Pulmonary artery endothelial cell (primary cell): ENCODE measurements around the gene SLC19A2. TPM values are rescaled to one million over a fixed set of nuclear protein-coding genes. Genes with fewer than 3 reads are reported as not detected.

Source experiments
- DNase-seq: peaks from one replicate; pipeline ENCODE4 v3.0.0-alpha.2; 2011; ENCODE audit warnings: low read depth, low spot score
- total RNA-seq: library from RNA; depleted of rRNA; stranded (reverse); fragments of >200 nt; gene quantifications from 2 replicates; pipeline ENCODE4 v1.2.3, GENCODE V29; 2014

Gene SLC19A2
- total RNA-seq, 1 donor from 2014 or later, result 8.8 TPM

DNA sequence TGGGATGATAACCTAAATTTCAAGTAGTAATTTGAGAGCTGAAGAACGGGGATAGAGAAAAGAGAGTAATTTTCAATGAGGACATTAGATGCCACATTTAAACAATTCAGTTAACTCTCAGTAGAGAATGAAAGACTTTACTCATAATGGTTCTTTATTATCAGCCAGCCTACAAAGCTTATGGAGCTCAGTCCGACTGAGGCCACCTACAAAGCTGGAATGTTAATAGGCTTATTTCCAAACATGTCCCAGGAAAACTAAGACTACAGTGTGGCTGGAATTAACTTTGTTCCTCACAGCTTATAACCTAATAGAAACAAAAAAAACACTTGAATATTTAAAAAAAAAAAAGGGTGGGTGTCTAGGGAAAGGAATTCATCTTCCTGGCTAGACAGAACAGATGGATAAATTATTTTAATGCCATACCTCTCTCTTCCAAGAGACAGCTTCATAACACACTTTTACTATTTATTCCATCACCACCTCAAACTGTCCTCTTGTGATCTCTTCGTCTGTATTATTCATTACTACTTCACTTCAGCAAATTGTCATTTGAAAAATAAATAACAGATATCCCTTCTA, 9.8 kb downstream of the SLC19A2 start:
- DNase-seq, result no peak

DNA sequence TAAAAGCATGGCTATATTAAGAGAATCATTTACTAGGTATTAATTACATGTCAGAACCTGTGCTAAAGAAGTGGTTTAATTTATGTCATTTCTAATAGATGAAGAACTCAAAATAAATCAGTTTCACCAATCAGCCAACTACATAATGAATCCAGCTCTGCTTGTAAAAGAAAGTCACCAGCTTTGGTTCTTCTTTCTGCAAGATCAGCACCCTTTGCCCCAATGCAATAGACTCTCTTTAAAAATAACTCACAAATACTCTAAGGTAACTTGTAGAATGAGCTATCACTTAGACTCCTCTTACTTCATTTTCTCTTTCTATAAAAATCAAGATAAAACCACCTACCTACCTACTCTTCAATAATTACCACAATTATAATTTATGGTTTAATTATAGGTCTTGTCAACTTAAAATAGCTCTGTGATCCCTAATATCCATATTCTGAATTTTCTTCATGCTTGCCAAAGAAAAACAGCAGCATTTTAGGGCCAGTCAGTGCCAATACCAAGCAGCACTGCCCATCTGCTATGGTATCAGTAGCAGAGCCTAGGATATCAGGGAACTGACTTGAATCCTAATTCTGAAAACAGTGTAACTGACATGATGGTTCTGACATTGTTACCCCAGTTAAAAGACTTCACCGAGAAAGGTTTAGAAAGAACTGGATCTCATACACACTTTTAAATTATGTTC, 11.3 kb downstream of the SLC19A2 start:
- DNase-seq, result no peak

DNA sequence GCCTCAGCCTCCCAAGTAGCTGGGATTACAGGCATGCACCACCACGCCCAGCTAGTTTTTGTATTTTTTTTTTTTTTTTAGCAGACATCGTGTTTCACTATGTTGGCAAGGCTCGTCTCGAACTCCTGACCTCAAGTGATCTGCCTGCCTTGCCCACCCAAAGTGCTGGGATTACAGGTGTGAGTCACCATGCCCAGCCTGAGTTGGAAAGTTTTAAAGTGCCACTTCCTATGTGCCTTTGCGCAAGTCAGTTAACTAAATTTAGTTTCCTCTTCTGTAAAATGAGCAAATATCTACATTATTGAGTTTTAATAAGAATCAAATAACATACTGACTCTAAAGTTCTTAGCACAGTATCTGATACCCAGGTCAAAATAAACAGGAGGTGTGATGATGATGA, 12.4 kb downstream of the SLC19A2 start:
- no peak for DNase-seq

DNA sequence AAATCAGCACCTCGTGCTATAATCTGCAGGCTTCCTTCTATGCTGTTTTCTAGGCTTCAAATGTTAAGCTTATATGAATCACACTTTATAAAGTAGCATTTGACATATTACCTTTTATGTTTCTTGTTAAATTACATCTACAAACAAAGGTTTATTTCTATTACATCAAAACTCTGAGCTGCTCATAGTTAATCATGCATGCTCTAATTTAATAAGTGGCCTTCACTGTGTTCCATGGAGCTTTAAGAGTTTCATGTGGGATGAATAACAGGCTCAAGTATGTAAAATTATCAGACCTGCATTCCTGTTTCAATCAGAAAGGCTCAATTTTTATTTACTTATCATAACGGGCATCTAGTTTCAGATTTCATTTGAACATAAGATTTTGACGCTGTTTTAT, 13.0 kb downstream of the SLC19A2 start:
- no peak for DNase-seq

DNA sequence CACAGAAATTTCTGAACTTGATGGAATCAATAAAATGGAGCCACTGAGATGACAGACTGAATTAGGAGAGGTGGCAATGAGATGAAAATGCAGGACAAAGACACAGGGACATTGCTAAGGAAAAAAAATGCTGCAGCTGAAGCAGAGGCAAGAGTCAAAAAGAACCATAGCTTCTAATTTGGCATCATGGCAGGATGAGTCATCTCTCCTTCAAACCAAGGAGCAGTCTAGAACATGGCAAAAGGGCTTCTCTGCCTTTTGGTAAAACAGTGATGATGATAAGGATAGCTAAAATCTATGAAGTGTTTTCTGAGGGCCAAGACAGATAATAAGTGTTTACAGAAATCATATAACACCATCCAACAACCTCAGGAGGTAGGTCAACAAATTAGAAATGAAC, 16.8 kb downstream of the SLC19A2 start:
- no peak for DNase-seq

DNA sequence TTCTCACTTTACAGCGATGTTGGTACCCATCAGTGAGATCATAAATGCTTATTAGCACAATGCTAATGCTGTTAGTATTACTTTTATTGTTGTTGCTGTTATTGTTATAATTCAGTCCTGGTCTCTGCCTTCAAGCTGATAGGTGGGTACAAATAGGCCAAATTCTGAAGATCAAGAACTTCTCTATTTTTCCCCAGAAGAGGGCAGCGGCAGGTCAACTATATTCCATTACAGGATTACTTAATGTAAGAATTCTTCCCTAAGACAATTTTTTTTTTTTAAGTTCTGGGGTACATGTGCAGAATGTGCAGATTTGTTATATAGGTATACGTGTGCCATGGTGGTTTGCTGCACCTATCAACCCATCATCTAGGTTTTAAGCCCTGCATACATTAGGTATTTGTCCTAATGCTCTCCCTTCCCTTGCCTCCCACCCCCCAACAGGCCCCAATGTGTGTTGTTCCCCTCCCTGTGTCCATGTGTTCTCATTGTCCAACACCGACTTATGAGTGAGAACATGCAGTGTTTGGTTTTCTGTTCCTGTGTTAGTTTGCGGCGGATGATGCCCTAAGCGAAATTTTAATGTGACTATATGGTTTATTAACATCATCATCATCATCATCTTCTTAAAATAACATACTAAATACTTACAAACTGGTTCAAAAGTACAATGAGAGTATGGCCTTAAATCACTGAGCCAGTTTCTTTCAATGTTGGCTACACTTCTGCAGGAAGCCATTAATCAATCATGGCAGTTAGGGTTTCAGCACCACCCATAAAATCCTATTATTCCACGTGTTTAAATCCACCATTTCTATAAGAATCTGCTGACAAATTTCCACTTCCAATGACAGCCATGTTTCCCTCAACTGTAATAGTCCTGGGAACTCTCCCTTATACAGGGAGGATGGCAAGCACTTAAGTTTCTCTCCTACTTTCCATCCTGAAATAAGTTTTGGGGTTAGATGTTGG, 19.2 kb downstream of the SLC19A2 start:
- DNase-seq, result no peak

DNA sequence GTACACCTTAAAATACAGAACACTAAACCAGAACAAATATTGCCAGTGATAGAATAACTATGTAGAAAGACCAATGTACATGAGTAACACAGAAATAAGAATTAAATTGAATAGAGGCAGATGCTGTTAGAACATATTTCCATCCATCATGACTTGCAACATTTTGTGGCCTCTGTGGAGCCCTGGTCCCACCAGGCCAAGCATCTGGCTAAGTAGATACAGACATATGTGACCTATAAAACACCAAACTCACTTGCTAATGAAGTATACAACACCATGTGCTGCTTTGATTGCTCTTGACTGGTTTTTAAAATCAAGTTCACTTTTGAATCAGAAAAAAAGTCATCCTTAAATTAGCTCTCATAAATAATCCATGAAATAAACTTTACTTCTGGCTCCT, 20.5 kb downstream of the SLC19A2 start:
- no peak for DNase-seq

DNA sequence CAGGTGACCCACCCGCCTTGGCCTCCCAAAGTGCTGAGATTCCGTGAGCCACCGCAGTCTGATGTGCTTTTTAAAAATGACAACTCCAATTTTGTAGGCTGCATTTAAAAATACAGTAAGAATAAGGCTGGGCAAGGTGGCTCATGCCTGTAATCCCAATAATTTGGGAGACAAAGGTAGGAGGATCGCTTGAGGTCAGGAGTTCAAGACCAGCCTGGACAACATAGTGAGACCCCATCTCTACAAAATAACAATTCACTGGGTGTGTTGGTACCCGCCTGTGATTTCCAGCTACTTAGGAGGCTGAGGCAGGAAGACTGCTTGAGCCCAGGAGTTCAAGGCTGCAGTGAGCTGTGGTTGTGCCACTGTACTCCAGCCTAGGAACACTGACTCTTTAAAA, 23.4 kb downstream of the SLC19A2 start:
- DNase-seq, result no peak

DNA sequence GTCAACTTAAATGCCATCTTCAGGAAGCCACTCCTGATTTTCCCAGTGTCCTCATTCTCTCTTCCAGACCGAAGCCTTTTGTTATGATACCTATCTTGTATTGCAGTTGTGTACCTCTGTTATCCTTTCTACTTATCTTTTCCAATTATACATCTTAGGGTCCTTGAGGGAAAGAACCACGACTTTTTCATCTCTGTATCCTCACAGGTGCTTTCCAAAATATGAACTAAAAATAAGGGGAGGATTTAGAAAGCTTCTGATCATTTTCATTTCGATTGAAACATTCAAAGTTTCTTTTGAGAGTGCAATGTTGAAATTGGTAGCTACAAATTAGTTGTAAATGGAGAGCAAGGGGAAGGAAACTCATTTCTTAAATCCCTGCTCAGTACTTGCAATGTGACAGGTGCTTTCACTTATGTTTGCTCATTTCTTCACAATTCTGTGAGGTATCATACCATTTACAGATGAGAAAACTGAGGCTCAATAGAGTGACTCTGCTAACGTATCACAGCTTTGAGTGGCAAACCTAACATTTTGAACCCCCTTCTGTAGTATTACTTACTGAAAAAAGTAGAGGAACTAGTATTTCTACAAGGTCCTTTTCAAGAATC, 24.2 kb downstream of the SLC19A2 start:
- DNase-seq, result no peak

DNA sequence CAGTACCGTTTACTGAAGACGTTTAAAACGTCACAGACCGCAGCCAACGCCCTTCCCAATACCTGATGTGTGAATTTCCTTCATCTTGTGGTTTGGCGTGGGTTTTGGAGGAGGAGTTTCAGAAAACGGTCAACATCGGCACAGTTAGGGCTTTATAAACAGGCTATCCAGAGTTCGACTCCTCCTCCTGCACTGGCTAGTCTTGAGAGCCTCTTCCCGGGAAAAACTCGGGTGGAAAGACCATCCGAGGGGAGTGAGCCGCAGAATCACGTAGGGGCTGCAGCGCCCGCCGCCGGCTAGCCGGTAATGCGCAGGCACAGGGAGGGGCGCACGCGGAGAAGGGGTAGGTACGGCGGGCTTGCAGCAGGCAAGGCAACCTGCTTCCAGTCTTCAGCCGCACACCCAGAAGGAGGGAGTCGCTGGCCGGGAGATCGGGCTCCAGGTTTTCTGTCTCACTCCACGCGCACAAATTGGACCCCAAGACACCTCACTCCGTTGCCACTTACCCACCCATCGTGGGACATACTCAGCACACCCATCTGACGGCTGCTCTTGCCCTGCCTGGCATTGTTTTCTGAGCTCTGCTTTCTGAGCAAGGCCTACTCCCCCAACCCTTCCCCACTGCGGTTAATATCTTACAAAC, 25.4 kb downstream of the SLC19A2 start:
- DNase-seq, result no peak

DNA sequence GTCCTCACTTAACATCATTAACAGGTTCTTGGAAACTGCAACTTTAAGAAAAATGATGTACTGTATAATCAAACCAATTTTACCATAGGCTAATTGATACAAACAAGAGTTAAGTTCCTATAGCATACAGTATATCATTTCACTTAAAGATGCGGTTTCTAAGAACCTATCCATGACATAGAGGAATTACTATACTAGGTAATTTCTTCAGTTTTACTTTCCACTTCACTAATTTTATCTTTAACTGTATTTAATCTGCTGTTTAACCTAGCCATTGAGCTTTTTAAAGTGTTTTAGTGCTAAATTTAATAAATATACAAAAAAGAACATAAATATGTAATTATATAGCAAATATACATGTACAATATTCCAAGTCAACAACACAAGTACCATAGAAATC, 28.3 kb downstream of the SLC19A2 start:
- DNase-seq, result no peak

DNA sequence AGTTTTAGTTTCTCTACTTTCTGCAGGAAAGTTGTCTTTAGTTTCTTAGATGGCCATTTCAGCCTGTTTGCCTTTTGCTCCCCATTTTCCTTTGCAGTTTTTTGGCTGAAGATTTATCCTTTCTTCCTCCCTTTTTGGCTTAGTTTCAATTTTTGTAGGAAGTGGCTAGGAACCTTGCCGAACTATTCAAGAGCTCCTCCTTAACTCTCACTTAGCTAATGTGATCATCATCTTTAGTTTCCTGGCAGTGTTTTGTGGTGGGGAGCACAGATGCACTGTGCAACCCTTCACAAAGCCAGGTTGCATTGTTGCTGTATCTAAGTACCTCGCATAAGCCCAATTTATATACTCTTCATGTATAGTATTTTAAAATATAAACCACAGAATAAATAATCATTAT, 29.7 kb downstream of the SLC19A2 start:
- no peak for DNase-seq

DNA sequence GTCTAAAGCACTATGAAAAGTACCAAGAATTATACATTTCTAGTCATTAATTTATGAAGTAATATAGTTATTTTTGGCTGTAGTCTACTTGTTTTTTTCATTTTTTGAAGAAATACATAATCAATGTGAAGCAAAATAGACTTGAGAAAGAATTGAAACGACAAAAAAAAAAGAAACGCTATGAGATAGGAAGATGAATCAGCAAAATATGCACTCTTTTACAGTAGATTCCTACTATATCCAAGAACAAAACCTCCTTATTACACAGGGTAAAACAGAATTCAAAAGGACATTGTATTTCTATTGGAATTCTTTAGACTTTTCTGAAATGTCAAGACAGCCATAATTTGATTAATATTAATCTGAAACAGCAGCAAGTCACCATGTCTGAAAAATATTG, 32.8 kb downstream of the SLC19A2 start:
- no peak for DNase-seq

DNA sequence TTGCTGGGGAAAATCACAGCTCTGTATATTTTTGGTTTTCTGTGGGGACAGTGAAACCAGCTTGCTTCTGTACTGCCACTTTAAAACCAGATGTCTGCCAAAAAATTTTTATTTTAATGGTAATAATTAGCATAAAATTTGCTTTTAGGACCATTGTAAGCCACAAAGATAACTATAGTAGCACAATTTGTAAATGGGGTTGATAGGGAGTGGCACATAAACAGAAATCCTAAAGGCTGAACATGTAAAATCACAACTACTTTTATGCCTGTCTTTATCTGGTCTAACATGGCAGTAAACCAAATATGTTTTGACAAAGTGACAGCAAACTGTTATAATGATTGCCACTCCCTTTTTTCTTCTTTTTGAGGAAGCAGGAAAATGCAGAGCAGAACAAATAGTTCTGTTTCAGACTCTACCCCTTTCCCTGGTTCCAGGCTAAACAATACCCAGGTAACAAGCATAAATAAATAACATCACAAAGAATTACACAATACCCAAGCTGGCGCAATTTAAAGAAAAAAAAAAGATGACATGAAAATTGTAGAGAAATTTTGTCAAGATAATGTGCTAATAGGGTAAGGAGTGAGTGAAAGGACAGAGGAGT, 34.4 kb downstream of the SLC19A2 start:
- no peak for DNase-seq

DNA sequence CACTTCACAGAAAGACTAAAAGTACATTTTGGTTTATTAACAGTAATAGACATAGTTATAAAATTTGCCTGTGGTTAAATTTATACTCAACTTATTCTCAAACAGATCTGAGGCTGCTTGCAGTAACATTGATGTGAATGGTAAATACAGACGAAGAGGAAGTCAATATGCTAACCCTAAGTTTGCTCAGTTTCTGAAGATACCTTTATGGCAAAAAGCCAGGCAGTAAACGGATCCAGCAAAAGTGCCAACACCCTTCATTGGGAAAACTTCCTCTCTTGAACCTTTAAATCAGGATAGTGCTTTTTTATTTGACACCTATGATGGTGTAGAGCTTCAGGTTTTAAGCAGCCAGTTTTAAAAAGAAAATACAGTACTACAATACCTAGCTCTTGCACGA, 41.8 kb downstream of the SLC19A2 start:
- no peak for DNase-seq

DNA sequence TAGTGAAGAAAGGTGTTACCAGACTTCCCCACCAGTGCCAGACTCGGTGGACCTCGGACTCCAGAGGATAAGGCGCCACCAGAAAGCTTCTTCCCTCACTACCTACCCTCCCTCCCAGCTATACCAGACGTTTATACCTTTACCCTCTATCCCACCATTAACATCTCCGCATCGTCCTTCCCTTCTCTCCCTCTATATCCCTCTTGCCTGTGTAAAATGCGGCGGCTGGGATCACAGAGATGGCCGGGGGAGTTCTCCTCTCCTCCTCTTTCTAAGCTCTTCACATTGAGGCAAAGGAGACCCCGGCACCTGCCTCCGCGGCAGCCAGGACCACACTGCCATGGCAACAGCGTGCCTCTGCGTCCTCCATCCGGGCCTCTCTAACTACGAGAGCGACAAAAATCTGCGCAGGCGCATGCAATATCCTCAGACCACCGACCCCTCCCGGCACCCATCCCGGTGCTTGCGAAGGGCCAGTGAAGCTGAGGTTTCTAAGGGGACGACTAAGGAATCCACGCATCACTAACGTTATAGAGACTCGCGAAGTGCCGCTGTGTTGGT, 58.6 kb downstream of the SLC19A2 start, which contains the start of gene CCDC181:
Gene CCDC181 (minus strand): TSS at position 394 of the 561 bp plus-strand sequence. CDS start 2,547 bp downstream, outside the sequence.
- peak; percentile 7 for DNase-seq

DNA sequence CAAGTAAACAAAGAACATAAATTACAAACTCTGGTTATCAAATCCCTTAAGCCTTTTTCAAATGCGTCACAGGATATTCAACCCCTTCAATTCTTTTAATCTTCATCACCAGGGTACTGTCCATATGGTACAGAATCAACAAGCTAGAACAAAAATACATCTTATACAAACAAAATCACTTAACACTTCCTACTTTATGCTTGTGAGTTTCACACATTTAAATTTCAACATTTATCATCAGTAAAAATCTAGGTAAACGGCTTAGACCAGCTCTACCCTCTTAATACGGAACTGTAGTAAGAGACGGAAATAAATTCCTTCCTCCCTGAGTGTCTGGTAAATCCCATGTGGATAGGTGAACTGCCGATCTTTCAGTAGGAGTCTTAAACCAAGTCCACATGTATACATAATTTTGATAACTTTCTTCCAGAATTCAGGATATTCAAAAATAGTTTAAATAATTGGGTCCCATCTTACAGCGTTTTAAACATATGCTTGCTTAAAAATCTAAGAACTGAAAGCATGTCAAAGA, 59.5 kb downstream of the SLC19A2 start:
- no peak for DNase-seq

DNA sequence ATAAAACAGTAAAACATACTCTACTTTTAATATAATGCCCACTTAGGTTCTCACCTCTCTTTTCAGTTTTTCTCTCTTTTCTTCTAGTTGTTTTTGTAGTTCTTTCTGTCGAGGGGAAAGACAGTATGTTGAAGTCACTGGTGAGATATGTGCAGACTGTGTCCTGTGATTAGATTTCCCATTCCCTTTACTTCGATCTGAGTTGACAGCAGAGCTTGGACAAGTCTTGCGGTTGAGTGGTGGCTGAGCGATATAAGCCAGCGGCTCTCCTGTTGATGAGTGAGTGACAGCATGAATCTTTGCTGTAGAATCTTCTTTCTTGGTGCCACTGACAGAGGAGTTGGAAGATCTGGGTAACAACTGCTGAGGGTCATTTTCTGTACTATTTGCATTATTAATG, 64.4 kb downstream of the SLC19A2 start:
- no peak for DNase-seq

DNA sequence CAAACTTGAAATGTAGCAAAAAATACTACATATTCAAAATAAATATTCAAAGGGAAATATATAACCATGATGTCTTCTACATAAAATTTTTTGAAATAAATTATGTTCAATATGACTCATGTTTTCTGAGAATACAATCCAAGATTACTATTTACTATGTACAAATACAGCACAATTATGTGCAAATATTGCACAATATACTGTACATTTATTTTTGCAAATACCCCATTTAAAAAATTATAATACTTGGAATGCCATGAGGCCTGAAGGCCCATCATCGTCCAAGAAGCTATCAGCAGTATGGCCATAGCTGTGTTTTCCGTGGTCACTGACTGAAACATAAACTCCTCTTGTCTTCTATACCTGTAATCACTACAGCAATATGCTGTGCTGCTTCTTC, 70.8 kb downstream of the SLC19A2 start:
- no peak for DNase-seq
